ENCODE results near the gene SCN1B. TPM values are rescaled to one million over a fixed set of nuclear protein-coding genes. Genes with fewer than 3 reads are reported as not detected.

The SCN1B gene
- total and polyA plus RNA-seq, 2 of the 13 experiments (the other 11 are each of a cell fraction or from before 2014, with no cell fraction given): 2.7 to 20.1 TPM

DNA sequence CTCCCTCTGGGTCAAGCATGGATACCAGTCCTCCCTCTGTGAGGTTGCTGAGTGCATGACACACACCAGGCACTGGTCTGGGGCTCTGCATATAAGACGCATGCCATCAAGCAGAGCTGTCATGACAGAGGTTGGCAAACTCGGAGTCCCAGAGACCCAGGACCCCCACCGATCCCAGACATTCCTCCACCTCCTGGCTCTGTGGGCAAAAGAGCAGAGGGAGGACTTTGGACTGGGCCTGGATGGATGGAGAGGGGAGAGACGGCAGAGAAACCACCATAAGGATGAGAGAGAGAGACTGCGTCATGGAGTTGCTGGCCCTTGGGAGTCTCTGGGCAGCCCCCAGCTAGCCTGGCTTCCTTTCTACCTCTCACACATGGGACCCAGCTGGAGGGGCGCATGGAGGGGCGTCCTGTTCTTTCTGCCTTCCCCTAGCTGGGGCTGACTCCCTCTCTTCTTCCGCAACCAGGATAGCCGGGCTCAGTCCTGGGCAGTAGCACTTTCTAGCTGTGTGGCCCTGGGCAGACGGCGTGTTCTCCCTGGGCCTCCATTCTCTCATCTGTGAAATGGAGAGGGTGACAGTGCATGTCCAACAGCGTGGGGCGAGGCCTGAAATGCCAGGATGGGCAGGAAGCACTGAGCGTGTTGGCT is 12.8 kb downstream of the SCN1B start (continued):
- TF ChIP-seq, protein P1, sequence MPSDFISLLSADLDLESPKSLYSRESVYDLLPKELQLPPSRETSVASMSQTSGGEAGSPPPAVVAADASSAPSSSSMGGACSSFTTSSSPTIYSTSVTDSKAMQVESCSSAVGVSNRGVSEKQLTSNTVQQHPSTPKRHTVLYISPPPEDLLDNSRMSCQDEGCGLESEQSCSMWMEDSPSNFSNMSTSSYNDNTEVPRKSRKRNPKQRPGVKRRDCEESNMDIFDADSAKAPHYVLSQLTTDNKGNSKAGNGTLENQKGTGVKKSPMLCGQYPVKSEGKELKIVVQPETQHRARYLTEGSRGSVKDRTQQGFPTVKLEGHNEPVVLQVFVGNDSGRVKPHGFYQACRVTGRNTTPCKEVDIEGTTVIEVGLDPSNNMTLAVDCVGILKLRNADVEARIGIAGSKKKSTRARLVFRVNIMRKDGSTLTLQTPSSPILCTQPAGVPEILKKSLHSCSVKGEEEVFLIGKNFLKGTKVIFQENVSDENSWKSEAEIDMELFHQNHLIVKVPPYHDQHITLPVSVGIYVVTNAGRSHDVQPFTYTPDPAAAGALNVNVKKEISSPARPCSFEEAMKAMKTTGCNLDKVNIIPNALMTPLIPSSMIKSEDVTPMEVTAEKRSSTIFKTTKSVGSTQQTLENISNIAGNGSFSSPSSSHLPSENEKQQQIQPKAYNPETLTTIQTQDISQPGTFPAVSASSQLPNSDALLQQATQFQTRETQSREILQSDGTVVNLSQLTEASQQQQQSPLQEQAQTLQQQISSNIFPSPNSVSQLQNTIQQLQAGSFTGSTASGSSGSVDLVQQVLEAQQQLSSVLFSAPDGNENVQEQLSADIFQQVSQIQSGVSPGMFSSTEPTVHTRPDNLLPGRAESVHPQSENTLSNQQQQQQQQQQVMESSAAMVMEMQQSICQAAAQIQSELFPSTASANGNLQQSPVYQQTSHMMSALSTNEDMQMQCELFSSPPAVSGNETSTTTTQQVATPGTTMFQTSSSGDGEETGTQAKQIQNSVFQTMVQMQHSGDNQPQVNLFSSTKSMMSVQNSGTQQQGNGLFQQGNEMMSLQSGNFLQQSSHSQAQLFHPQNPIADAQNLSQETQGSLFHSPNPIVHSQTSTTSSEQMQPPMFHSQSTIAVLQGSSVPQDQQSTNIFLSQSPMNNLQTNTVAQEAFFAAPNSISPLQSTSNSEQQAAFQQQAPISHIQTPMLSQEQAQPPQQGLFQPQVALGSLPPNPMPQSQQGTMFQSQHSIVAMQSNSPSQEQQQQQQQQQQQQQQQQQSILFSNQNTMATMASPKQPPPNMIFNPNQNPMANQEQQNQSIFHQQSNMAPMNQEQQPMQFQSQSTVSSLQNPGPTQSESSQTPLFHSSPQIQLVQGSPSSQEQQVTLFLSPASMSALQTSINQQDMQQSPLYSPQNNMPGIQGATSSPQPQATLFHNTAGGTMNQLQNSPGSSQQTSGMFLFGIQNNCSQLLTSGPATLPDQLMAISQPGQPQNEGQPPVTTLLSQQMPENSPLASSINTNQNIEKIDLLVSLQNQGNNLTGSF (CRISPR knock-in tag; IDR thresholded peaks at IDR 0.05): peak; percentile 61; the same call in 1 of the 2 replicates

DNA sequence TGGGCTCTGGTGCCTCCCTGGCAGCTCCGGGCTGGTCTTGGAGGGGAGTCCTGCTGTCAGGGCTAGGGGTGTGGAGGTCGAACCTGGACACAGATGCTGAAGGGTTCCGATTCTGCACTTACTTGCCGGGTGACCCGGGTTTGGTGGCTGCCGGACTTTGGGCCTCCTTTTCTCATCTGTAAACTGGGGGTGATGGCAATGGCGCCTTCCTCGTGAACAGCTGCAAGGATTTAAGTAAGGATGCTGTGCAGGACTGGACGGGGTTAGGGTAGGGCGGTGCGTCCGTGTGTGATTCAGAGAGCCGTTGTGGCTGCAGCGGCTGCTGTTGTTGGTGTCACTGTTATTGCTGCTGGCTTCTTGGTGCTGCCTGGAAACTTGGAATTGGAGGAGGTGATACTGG is 13.6 kb downstream of the SCN1B start:
- H2AFZ ChIP-seq (ENCODE audit: low read length): no peak overlapping the region
- H3K4me1 ChIP-seq (ENCODE audit: insufficient read depth, low read length): peaks cover 69% of the 10 kb centered on the region
- no peak for ATAC-seq
- peak overlapping the region; percentile 99 for H3K27ac ChIP-seq (ENCODE audit: extremely low read length, insufficient read depth, low read length)
- in situ Hi-C loops (cut with HindIII; ENCODE audit: extremely low pct_ligation_motif_present, low pct_unique_long_range_greater_than_20kb): no loop called here
- no peak for DNase-seq (ENCODE audit: low spot score)
- no peaks in the 10 kb centered on the region for H3K27me3 ChIP-seq (ENCODE audit: control insufficient read depth in 1 of 2, insufficient read depth in 2 of 2, low read length in 2 of 2)
- no peak for FAIRE-seq
- BruUV-seq (replicated peaks): no TSS peak
- peak overlapping the region; percentile 92 for H3K4me2 ChIP-seq (ENCODE audit: low read depth, low read length)
- peaks cover 57% of the 10 kb centered on the region for H3K79me2 ChIP-seq (ENCODE audit: insufficient read depth, low read length)
- intact Hi-C loops (cut with micrococcal nuclease; ENCODE audit: unreplicated experiment): loop anchor here (2.0 to 5.0 kb wide), 2 partner anchors 47 to 57 kb away; no protein-coding TSS in a partner anchor
- H3K9ac ChIP-seq (ENCODE audit: insufficient read depth, low read depth, low read length): peak overlapping the region; percentile 85
- peaks cover 12 to 18% of the 10 kb centered on the region in 2 experiments for H3K36me3 ChIP-seq (replicated peaks in 1 of 2; ENCODE audit: control insufficient read depth in 1 of 2, insufficient read depth in 2 of 2, low read length in 2 of 2)
- POLR2A ChIA-PET: interaction anchor here (1.0 to 3.8 kb wide), 6 partner anchors 9 to 49 kb away, joined by 3 to 15 read pairs (median 4); no protein-coding TSS in a partner anchor
- H3K4me3 ChIP-seq (replicated peaks in 1 of 3; ENCODE audit: insufficient read depth in 1 of 3, low read depth in 2 of 3, low read length in 3 of 3): peak overlapping the region; percentile 54 to 84 (median 73); a peak in 5 of 6 replicates
- 88% methylated on average over 14 of the region's 14 CpGs for WGBS (ENCODE audit: low lambda C conversion rate)
- H3K9me3 ChIP-seq (ENCODE audit: low read length): no peaks in the 10 kb centered on the region
- peaks cover 58% of the 10 kb centered on the region for H4K20me1 ChIP-seq (ENCODE audit: insufficient read depth, low read length)
- CTCF ChIA-PET (ENCODE audit: low intra/inter-chr PET ratio, low total read pairs): interaction anchor here (1.2 to 3.0 kb wide), 2 partner anchors 31 to 71 kb away, joined by 4 to 15 read pairs; no protein-coding TSS in a partner anchor
- TF ChIP-seq DPF2 (CRISPR knock-in tag; IDR thresholded peaks at IDR 0.05; ENCODE audit: borderline replicate concordance, low read depth): no peak
- no peak for TF ChIP-seq JUN (CRISPR knock-in tag; IDR thresholded peaks at IDR 0.05)
- TF ChIP-seq, protein P2, sequence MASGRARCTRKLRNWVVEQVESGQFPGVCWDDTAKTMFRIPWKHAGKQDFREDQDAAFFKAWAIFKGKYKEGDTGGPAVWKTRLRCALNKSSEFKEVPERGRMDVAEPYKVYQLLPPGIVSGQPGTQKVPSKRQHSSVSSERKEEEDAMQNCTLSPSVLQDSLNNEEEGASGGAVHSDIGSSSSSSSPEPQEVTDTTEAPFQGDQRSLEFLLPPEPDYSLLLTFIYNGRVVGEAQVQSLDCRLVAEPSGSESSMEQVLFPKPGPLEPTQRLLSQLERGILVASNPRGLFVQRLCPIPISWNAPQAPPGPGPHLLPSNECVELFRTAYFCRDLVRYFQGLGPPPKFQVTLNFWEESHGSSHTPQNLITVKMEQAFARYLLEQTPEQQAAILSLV (CRISPR knock-in tag; IDR thresholded peaks at IDR 0.05; ENCODE audit: borderline replicate concordance): no peak
- TF ChIP-seq, protein P3, sequence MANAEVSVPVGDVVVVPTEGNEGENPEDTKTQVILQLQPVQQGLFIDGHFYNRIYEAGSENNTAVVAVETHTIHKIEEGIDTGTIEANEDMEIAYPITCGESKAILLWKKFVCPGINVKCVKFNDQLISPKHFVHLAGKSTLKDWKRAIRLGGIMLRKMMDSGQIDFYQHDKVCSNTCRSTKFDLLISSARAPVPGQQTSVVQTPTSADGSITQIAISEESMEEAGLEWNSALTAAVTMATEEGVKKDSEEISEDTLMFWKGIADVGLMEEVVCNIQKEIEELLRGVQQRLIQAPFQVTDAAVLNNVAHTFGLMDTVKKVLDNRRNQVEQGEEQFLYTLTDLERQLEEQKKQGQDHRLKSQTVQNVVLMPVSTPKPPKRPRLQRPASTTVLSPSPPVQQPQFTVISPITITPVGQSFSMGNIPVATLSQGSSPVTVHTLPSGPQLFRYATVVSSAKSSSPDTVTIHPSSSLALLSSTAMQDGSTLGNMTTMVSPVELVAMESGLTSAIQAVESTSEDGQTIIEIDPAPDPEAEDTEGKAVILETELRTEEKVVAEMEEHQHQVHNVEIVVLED (CRISPR knock-in tag; IDR thresholded peaks at IDR 0.05; ENCODE audit: borderline replicate concordance): no peak
- TF ChIP-seq CEBPB (IDR thresholded peaks at IDR 0.05; ENCODE audit: borderline replicate concordance, low read depth, low read length): no peak
- TF ChIP-seq ZNF572 (CRISPR knock-in tag; IDR thresholded peaks at IDR 0.05): 0 out of 2 replicates have a peak, but pooled peaks have one; percentile 5
- TF ChIP-seq ZNF263 (CRISPR knock-in tag; IDR thresholded peaks at IDR 0.05): no peak
- TF ChIP-seq ATAD3A (CRISPR knock-in tag; IDR thresholded peaks at IDR 0.05): no peak
- peak; percentile 40; the same call in 1 of the 2 replicates for TF ChIP-seq POLR2AphosphoS5 (IDR thresholded peaks at IDR 0.05; ENCODE audit: low read depth, low read length)
- TF ChIP-seq, protein P4, sequence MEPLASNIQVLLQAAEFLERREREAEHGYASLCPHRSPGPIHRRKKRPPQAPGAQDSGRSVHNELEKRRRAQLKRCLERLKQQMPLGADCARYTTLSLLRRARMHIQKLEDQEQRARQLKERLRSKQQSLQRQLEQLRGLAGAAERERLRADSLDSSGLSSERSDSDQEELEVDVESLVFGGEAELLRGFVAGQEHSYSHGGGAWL (CRISPR knock-in tag; IDR thresholded peaks at IDR 0.05): no peak
